ENCODE data around the gene KCNH6.

KCNH6 gene

DNA sequence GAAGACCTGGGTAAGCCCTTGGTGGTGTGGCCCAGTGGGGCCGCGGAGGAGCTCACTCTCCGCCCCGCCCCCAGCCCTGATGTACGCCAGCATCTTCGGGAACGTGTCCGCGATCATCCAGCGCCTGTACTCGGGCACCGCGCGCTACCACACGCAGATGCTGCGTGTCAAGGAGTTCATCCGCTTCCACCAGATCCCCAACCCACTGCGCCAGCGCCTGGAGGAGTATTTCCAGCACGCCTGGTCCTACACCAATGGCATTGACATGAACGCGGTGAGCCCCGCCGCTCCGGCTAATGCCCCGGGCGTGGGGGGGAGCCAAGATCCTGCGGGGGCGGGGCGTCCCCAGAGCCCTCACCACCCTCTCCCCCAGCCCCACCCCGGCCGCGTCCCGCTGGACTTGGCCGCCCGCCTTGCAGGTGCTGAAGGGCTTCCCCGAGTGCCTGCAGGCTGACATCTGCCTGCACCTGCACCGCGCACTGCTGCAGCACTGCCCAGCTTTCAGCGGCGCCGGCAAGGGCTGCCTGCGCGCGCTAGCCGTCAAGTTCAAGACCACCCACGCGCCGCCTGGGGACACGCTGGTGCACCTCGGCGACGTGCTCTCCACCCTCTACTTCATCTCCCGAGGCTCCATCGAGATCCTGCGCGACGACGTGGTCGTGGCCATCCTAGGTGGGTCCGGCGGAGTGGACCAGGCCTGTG lies 15.0 kb downstream of the KCNH6 start:
- H3K27ac ChIP-seq (ENCODE audit: poor library complexity, severe bottlenecking) = no peak overlapping the region
- no peaks in the 10 kb centered on the region for H3K36me3 ChIP-seq (ENCODE audit: low read depth)
- no peaks in the 10 kb centered on the region for H3K9me3 ChIP-seq (ENCODE audit: severe bottlenecking)
- DNase-seq (ENCODE audit: low spot score) (peak; percentile 58), ATAC-seq (ENCODE audit: low read depth) (peak; percentile 52)
- H3K4me1 ChIP-seq (ENCODE audit: insufficient read depth, poor library complexity, severe bottlenecking) = no peaks in the 10 kb centered on the region
- H3K27me3 ChIP-seq (ENCODE audit: insufficient read depth, poor library complexity, severe bottlenecking) = peaks cover 24% of the 10 kb centered on the region
- no peak for TF ChIP-seq CTCF (IDR thresholded peaks at IDR 0.05; ENCODE audit: poor library complexity, severe bottlenecking)
- no peak overlapping the region for H3K4me3 ChIP-seq (ENCODE audit: severe bottlenecking)

DNA sequence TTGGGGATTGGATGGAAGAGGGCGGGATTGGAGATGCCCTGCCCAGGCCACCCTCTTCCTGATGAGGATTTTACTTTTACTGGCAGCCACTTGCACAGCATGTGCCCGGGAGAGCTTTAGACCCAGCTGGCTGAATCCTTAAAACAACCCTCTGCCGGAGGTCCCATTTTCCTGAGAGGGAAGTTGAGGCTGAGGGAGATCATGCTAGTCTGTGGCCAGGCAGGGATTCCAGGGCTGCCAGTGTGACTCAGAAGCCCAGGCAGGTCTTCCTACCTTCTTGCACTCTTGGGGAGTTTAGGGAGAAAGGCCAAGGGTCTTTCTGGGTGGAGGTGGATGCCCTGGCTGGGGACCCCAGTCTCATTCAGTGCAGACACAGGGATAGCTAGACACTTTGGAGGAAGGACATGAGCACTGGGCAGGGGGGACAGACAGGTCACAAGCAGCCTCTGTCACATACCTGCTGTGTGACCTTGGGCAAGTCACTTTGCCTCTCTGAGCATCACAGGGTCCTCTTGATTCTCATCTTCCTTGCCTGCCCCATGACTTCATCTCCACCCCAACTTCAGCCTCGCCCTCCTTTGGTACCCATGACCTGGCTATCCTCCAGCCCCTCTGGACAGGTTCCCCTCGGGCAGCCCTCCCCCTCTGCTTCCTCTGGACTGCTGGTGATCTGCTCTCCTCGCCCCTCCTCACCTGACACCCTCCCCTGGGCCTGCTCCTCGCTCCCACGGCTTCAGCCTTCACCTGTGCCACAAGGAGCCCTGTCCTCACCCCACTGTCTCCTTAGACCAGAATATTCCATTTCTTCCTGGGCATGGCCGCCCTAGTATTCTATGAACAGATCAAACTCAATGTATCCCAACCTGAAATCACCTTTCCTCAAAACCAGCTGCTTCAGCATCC lies 15.8 kb downstream of the KCNH6 start:
- peaks cover 24% of the 10 kb centered on the region for H3K27me3 ChIP-seq (ENCODE audit: insufficient read depth, poor library complexity, severe bottlenecking)
- H3K4me3 ChIP-seq (ENCODE audit: severe bottlenecking) = no peak overlapping the region
- H3K9me3 ChIP-seq (ENCODE audit: severe bottlenecking) = no peaks in the 10 kb centered on the region
- DNase-seq (ENCODE audit: low spot score) (no peak), ATAC-seq (ENCODE audit: low read depth) (no peak)
- H3K27ac ChIP-seq (ENCODE audit: poor library complexity, severe bottlenecking) = no peak overlapping the region
- no peaks in the 10 kb centered on the region for H3K4me1 ChIP-seq (ENCODE audit: insufficient read depth, poor library complexity, severe bottlenecking)
- TF ChIP-seq CTCF (IDR thresholded peaks at IDR 0.05; ENCODE audit: poor library complexity, severe bottlenecking) = no peak
- no peaks in the 10 kb centered on the region for H3K36me3 ChIP-seq (ENCODE audit: low read depth)

DNA sequence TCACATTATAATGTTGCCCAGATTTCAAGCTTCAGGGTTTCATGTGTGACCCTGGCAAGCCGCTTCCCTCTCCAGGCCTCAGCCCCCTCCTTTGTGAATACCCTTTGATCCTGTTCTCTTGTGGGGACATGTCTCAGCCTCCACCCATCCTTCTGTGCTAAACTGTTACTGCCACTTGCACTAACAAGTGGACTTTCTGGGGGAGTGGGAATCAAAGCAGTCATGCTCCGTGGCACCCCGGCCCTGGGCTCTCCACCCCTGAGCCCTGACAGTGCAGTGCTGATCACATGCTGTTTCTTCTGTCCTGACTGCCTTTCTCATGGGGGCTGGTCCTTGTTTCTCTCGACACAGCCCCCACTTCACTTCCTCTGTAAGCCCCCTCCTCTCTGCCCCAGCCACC lies 17.4 kb downstream of the KCNH6 start:
- no peaks in the 10 kb centered on the region for H3K9me3 ChIP-seq (ENCODE audit: severe bottlenecking)
- H3K4me1 ChIP-seq (ENCODE audit: insufficient read depth, poor library complexity, severe bottlenecking) = no peaks in the 10 kb centered on the region
- no peak for DNase-seq (ENCODE audit: low spot score)
- H3K27ac ChIP-seq (ENCODE audit: poor library complexity, severe bottlenecking) = no peak overlapping the region
- H3K4me3 ChIP-seq (ENCODE audit: severe bottlenecking) = no peak overlapping the region
- no peak for ATAC-seq (ENCODE audit: low read depth)
- H3K36me3 ChIP-seq (ENCODE audit: low read depth) = no peaks in the 10 kb centered on the region
- no peak for TF ChIP-seq CTCF (IDR thresholded peaks at IDR 0.05; ENCODE audit: poor library complexity, severe bottlenecking)
- peaks cover 24% of the 10 kb centered on the region for H3K27me3 ChIP-seq (ENCODE audit: insufficient read depth, poor library complexity, severe bottlenecking)

DNA sequence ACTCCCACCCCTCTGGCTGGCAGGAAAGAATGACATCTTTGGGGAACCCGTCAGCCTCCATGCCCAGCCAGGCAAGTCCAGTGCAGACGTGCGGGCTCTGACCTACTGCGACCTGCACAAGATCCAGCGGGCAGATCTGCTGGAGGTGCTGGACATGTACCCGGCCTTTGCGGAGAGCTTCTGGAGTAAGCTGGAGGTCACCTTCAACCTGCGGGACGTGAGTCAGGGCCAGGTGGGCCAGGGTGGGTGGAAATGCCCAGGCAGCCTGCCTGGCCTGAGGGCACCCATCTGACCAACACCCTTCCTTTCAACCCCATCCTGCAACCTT lies 19.0 kb downstream of the KCNH6 start:
- H3K4me1 ChIP-seq (ENCODE audit: insufficient read depth, poor library complexity, severe bottlenecking) = no peaks in the 10 kb centered on the region
- peaks cover 24% of the 10 kb centered on the region for H3K27me3 ChIP-seq (ENCODE audit: insufficient read depth, poor library complexity, severe bottlenecking)
- no peak overlapping the region for H3K27ac ChIP-seq (ENCODE audit: poor library complexity, severe bottlenecking)
- H3K9me3 ChIP-seq (ENCODE audit: severe bottlenecking) = no peaks in the 10 kb centered on the region
- DNase-seq (ENCODE audit: low spot score) (peak; percentile 61), ATAC-seq (ENCODE audit: low read depth) (no peak)
- TF ChIP-seq CTCF (IDR thresholded peaks at IDR 0.05; ENCODE audit: poor library complexity, severe bottlenecking) = no peak
- H3K36me3 ChIP-seq (ENCODE audit: low read depth) = no peaks in the 10 kb centered on the region
- no peak overlapping the region for H3K4me3 ChIP-seq (ENCODE audit: severe bottlenecking)
